NOMO-1 treated with dmso at 0.1 percent for 144 hours (cell line): ENCODE data around the gene MRPL27.
"Not testable (repeated sequence)": the region's sequence is repeated elsewhere in the genome, so short reads cannot be mapped to it uniquely, and the experiment has no call there.

Experiments used
- DNase-seq: peaks from one replicate; lab custom pipeline; 2025; ENCODE audit not compliant: unreplicated experiment; lab: John Stamatoyannopoulos, UW

MRPL27 gene

GRCh38 chr17:50372758-50373556 lies at the start of gene MRPL27, which contains the start of gene EME1:
TSS of gene MRPL27 (minus strand) at chr17:50373184. CDS start at chr17:50373170, 14 bp downstream.
TSS of gene EME1 (plus strand) at chr17:50373229. CDS start at chr17:50375209, 1,980 bp downstream.
- peak; percentile 96 for DNase-seq

GRCh38 chr17:50422738-50423137 lies 49.8 kb upstream of the MRPL27 start:
- no peak for DNase-seq

- DNase-seq, result no peak
Observed at GRCh38 chr17:50421308-50422051, 48.5 kb upstream of the MRPL27 start.

GRCh38 chr17:50420419-50421112 lies 47.6 kb upstream of the MRPL27 start:
- DNase-seq, result peak; percentile 34

- not testable (repeated sequence) for DNase-seq
Observed at GRCh38 chr17:50419577-50419976, 46.6 kb upstream of the MRPL27 start.

GRCh38 chr17:50414808-50415207 lies 41.8 kb upstream of the MRPL27 start:
- DNase-seq, result no peak

- no peak for DNase-seq
Observed at GRCh38 chr17:50412188-50412732, 39.3 kb upstream of the MRPL27 start.

- no peak for DNase-seq
Observed at GRCh38 chr17:50407921-50408320, 34.9 kb upstream of the MRPL27 start.

GRCh38 chr17:50406578-50406977 lies 33.6 kb upstream of the MRPL27 start:
- DNase-seq, result no peak

GRCh38 chr17:50405351-50405750 lies 32.4 kb upstream of the MRPL27 start:
- not testable (repeated sequence) for DNase-seq

GRCh38 chr17:50399591-50399990 lies 26.6 kb upstream of the MRPL27 start:
- not testable (repeated sequence) for DNase-seq

GRCh38 chr17:50398672-50399071 lies 25.7 kb upstream of the MRPL27 start:
- DNase-seq, result not testable (repeated sequence)

GRCh38 chr17:50397919-50398285 lies 24.9 kb upstream of the MRPL27 start:
- DNase-seq, result no peak

GRCh38 chr17:50397111-50397918 lies 24.3 kb upstream of the MRPL27 start, which contains the start of gene LRRC59:
TSS of gene LRRC59 (minus strand) at chr17:50397523. CDS start at chr17:50397317, 206 bp downstream.
- peak; percentile 69 for DNase-seq

GRCh38 chr17:50396261-50397110 lies 23.5 kb upstream of the MRPL27 start:
- no peak for DNase-seq

- DNase-seq, result no peak
Observed at GRCh38 chr17:50394711-50395110, 21.7 kb upstream of the MRPL27 start.

- no peak for DNase-seq
Observed at GRCh38 chr17:50393700-50394099, 20.7 kb upstream of the MRPL27 start.

GRCh38 chr17:50392621-50393020 lies 19.6 kb upstream of the MRPL27 start:
- DNase-seq, result no peak

GRCh38 chr17:50389534-50389933 lies 16.6 kb upstream of the MRPL27 start:
- DNase-seq, result no peak
